HepG2 (cell line): ENCODE measurements around the gene TUBA4B. TPM values are rescaled to one million over a fixed set of nuclear protein-coding genes. Genes with fewer than 3 reads are reported as not detected.

Experiments used
- ARNT2 ChIP-seq: sonication (generic); formaldehyde crosslinking; IDR thresholded peaks from 2 replicates; pipeline ENCODE4 v1.8.0; 2022; ENCODE audit warnings: mild to moderate bottlenecking, low read depth, missing genetic modification reagents, moderate library complexity
- BATF2 ChIP-seq: sonication (generic); formaldehyde crosslinking; IDR thresholded peaks from 2 replicates; pipeline ENCODE4 v1.8.0; 2022; ENCODE audit warnings: mild to moderate bottlenecking, missing genetic modification reagents, moderate library complexity
- CREM ChIP-seq, 2 experiments: sonication (generic) in 1 of 2; formaldehyde crosslinking in 1 of 2; IDR thresholded peaks; 2 replicates each; pipeline versions ENCODE4 v1.4.0 to v1.6.1; 2016 to 2020; ENCODE audit warnings: antibody characterized with exemption in 1 of 2, mild to moderate bottlenecking in 1 of 2, missing genetic modification reagents in 1 of 2
- E2F5 ChIP-seq: sonication (generic); formaldehyde crosslinking; conservative IDR thresholded peaks from 2 replicates; pipeline ENCODE4 v1.4.0; 2020; ENCODE audit warnings: missing genetic modification reagents
- FOSL1 ChIP-seq: sonication (generic); formaldehyde crosslinking; IDR thresholded peaks from 2 replicates; pipeline ENCODE4 v1.9.0; 2021; ENCODE audit warnings: missing genetic modification reagents, borderline replicate concordance
- HBP1 ChIP-seq: IDR thresholded peaks from 2 replicates; pipeline ENCODE4 v1.6.1; 2016; ENCODE audit warnings: low read depth, control low read depth
- RARA ChIP-seq: IDR thresholded peaks from 2 replicates; pipeline ENCODE4 v1.6.1; 2016; ENCODE audit warnings: missing genetic modification reagents, missing compliant biosample characterization
- RFX1 ChIP-seq: fragments of 450-650 bp; IDR thresholded peaks from 2 replicates; pipeline ENCODE4 v1.6.1; 2017
- RORA ChIP-seq: sonication (generic); formaldehyde crosslinking; IDR thresholded peaks from 2 replicates; pipeline ENCODE4 v1.5.0; 2020; ENCODE audit warnings: mild to moderate bottlenecking, missing genetic modification reagents, moderate library complexity
- RXRB ChIP-seq: IDR thresholded peaks from 2 replicates; pipeline ENCODE4 v1.6.1; 2016; ENCODE audit warnings: borderline replicate concordance, missing genetic modification reagents, missing compliant biosample characterization
- SMARCC2 ChIP-seq: fragments of 450-650 bp; IDR thresholded peaks from 2 replicates; pipeline ENCODE4 v1.6.1; 2017; ENCODE audit warnings: antibody characterized with exemption, mild to moderate bottlenecking
- ZBED4 ChIP-seq: sonication (generic); formaldehyde crosslinking; IDR thresholded peaks from 2 replicates; pipeline ENCODE4 v1.4.0; 2020; ENCODE audit warnings: missing genetic modification reagents, borderline replicate concordance
- ZFP36 ChIP-seq: fragments of 150-350 bp; IDR thresholded peaks from 2 replicates; pipeline ENCODE4 v1.6.1; 2018; ENCODE audit warnings: borderline replicate concordance, low read length, low read depth; ENCODE audit not compliant: partially characterized antibody
- ZKSCAN5 ChIP-seq: sonication (generic); formaldehyde crosslinking; IDR thresholded peaks from 2 replicates; pipeline ENCODE4 v1.5.1; 2020; ENCODE audit warnings: mild to moderate bottlenecking, missing genetic modification reagents
- ZNF607 ChIP-seq: sonication (generic); formaldehyde crosslinking; IDR thresholded peaks from 2 replicates; pipeline ENCODE4 v1.5.1; 2020; ENCODE audit warnings: missing genetic modification reagents, mild to moderate bottlenecking, borderline replicate concordance
- polyA plus RNA-seq, 8 experiments: library from polyadenylated mRNA; depleted of rRNA in 3 of 8; stranded (reverse) in 7 of 8; unstranded in 1 of 8; fragments of >200 nt; fragmentation: Illumina TruSeq in 4 of 8; extraction: Trizol in 4 of 8; gene quantifications; 2 replicates each; pipeline versions ENCODE4 v1.2.1 to v1.2.3, GENCODE V29; 2011 to 2016; ENCODE audit warnings: low read depth in 4 of 8, missing spikeins in 1 of 8, mixed read lengths in 1 of 8; ENCODE audit not compliant: insufficient read depth in 1 of 8
- total RNA-seq, 5 experiments: library from RNA; depleted of rRNA; stranded (reverse); fragments of >200 nt; fragmentation: Illumina TruSeq; extraction: Trizol; gene quantifications; 2 replicates each; pipeline ENCODE4 v1.2.3, GENCODE V29; 2016; ENCODE audit warnings: low read depth in 1 of 5
- TF ChIP-seq, protein P1 (sequence below): sonication (generic); formaldehyde crosslinking; IDR thresholded peaks from 2 replicates; pipeline ENCODE4 v1.4.0; 2020; ENCODE audit warnings: missing genetic modification reagents
- TF ChIP-seq, protein P2 (sequence below): sonication (generic); formaldehyde crosslinking; IDR thresholded peaks from 2 replicates; pipeline ENCODE4 v1.4.0; 2020; ENCODE audit warnings: missing genetic modification reagents

The TUBA4B gene
- total and polyA plus RNA-seq, 2 of the 13 experiments (the other 11 are each of a cell fraction or from before 2014, with no cell fraction given) = 0.18 to 0.22 TPM

- 0 out of 2 replicates have a peak, but pooled peaks have one; percentile 37 for TF ChIP-seq E2F5
- 0 out of 2 replicates have a peak, but pooled peaks have one; percentile 12 for TF ChIP-seq RARA
- no peak for TF ChIP-seq SMARCC2
- no peak for TF ChIP-seq FOSL1 (CRISPR knock-in tag)
- TF ChIP-seq RFX1 = no peak
- no peak for TF ChIP-seq RORA
- no peak for TF ChIP-seq BATF2 (CRISPR knock-in tag)
- TF ChIP-seq, protein P1, sequence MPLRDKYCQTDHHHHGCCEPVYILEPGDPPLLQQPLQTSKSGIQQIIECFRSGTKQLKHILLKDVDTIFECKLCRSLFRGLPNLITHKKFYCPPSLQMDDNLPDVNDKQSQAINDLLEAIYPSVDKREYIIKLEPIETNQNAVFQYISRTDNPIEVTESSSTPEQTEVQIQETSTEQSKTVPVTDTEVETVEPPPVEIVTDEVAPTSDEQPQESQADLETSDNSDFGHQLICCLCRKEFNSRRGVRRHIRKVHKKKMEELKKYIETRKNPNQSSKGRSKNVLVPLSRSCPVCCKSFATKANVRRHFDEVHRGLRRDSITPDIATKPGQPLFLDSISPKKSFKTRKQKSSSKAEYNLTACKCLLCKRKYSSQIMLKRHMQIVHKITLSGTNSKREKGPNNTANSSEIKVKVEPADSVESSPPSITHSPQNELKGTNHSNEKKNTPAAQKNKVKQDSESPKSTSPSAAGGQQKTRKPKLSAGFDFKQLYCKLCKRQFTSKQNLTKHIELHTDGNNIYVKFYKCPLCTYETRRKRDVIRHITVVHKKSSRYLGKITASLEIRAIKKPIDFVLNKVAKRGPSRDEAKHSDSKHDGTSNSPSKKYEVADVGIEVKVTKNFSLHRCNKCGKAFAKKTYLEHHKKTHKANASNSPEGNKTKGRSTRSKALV (CRISPR knock-in tag) = peak; percentile 77; the same call in 1 of the 2 replicates
- no peak for TF ChIP-seq ZFP36
- TF ChIP-seq RXRB = no peak
- TF ChIP-seq, protein P2, sequence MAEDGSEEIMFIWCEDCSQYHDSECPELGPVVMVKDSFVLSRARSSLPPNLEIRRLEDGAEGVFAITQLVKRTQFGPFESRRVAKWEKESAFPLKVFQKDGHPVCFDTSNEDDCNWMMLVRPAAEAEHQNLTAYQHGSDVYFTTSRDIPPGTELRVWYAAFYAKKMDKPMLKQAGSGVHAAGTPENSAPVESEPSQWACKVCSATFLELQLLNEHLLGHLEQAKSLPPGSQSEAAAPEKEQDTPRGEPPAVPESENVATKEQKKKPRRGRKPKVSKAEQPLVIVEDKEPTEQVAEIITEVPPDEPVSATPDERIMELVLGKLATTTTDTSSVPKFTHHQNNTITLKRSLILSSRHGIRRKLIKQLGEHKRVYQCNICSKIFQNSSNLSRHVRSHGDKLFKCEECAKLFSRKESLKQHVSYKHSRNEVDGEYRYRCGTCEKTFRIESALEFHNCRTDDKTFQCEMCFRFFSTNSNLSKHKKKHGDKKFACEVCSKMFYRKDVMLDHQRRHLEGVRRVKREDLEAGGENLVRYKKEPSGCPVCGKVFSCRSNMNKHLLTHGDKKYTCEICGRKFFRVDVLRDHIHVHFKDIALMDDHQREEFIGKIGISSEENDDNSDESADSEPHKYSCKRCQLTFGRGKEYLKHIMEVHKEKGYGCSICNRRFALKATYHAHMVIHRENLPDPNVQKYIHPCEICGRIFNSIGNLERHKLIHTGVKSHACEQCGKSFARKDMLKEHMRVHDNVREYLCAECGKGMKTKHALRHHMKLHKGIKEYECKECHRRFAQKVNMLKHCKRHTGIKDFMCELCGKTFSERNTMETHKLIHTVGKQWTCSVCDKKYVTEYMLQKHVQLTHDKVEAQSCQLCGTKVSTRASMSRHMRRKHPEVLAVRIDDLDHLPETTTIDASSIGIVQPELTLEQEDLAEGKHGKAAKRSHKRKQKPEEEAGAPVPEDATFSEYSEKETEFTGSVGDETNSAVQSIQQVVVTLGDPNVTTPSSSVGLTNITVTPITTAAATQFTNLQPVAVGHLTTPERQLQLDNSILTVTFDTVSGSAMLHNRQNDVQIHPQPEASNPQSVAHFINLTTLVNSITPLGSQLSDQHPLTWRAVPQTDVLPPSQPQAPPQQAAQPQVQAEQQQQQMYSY (CRISPR knock-in tag) = 0 out of 2 replicates have a peak, but pooled peaks have one; percentile 31
- TF ChIP-seq ARNT2 (CRISPR knock-in tag) = peak; percentile 71
- TF ChIP-seq ZBED4 (CRISPR knock-in tag) = no peak
- no peak for TF ChIP-seq ZNF607
- TF ChIP-seq ZKSCAN5 (CRISPR knock-in tag) = no peak
- TF ChIP-seq HBP1 (CRISPR knock-in tag) = no peak; the same call in 1 of the 2 replicates
- no peak for TF ChIP-seq CREM (IDR thresholded peaks at IDR 0.05)
- TF ChIP-seq CREM (CRISPR knock-in tag; IDR thresholded peaks at IDR 0.05) = no peak
Observed at GRCh38 chr2:219230059-219230540, 22.9 kb upstream of the TUBA4B start (continued).
